Endothelial cell (in vitro differentiated cells): Measurements from ENCODE around the gene DPCD. TPM values are rescaled to one million over a fixed set of nuclear protein-coding genes. Genes with fewer than 3 reads are reported as not detected.
"Not testable (repeated sequence)": the region's sequence is repeated elsewhere in the genome, so short reads cannot be mapped to it uniquely, and the experiment has no call there.

ENCODE experiments used
- DNase-seq: peaks from one replicate; pipeline ENCODE4 v3.0.0; 2021; ENCODE audit warnings: low spot score
- H3K27ac Mint-ChIP-seq: one replicate; pipeline ENCODE4 v1.8.0; 2021; ENCODE audit warnings: mixed read lengths, inconsistent platforms; ENCODE audit not compliant: unreplicated experiment
- H3K27me3 Mint-ChIP-seq: one replicate; pipeline ENCODE4 v1.8.0; 2021; ENCODE audit warnings: mild to moderate bottlenecking, moderate library complexity, mixed read lengths, inconsistent platforms; ENCODE audit not compliant: unreplicated experiment
- H3K36me3 Mint-ChIP-seq: one replicate; pipeline ENCODE4 v1.8.0; 2021; ENCODE audit warnings: mild to moderate bottlenecking, low read depth, mixed read lengths, inconsistent platforms; ENCODE audit not compliant: unreplicated experiment
- H3K4me1 Mint-ChIP-seq: one replicate; pipeline ENCODE4 v1.8.0; 2021; ENCODE audit warnings: mild to moderate bottlenecking, mixed read lengths, inconsistent platforms; ENCODE audit not compliant: unreplicated experiment
- H3K4me3 Mint-ChIP-seq: one replicate; pipeline ENCODE4 v1.8.0; 2021; ENCODE audit warnings: mild to moderate bottlenecking, mixed read lengths, inconsistent platforms; ENCODE audit not compliant: unreplicated experiment
- H3K9me3 Mint-ChIP-seq: one replicate; pipeline ENCODE4 v1.8.0; 2021; ENCODE audit warnings: mixed read lengths, inconsistent platforms; ENCODE audit not compliant: unreplicated experiment
- total RNA-seq: library from RNA; stranded (reverse); fragmentation: NEBNext Ultra II Directional; extraction: Animal tissue kit (Norgen Biotek cat#: 25700); gene quantifications from one replicate; pipeline ENCODE4 v1.2.1, GENCODE V29; 2021; ENCODE audit not compliant: unreplicated experiment
- TF ChIP-seq, protein P1 (sequence below): fragments of 200-600 bp; sonication (generic); IDR thresholded peaks from one replicate; pipeline ENCODE4 v1.5.0; 2021; ENCODE audit warnings: antibody characterized with exemption; ENCODE audit not compliant: unreplicated experiment

The DPCD gene
- total RNA-seq, 1 donor from 2014 or later: 16.7 TPM

DNA sequence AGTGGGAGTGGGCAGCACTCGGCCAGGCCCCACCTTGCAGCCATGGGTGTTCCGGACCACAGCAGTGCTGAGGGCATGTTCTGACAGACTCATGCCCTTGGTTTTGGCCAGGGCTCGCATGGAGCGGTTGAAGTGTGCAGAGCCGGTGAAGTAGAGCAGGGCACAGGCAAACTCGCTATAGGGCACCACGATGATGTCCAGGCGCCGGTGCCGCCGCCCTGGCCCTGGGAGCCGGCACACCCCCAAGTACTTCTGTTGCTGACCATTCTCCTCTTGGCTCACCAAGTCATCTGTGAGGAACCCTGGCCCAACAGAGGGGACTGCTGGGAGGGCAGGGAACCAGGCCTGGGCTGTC lies 8.6 kb upstream of the DPCD start:
- no peaks in the 10 kb centered on the region for H3K4me1 Mint-ChIP-seq
- TF ChIP-seq, protein P1, sequence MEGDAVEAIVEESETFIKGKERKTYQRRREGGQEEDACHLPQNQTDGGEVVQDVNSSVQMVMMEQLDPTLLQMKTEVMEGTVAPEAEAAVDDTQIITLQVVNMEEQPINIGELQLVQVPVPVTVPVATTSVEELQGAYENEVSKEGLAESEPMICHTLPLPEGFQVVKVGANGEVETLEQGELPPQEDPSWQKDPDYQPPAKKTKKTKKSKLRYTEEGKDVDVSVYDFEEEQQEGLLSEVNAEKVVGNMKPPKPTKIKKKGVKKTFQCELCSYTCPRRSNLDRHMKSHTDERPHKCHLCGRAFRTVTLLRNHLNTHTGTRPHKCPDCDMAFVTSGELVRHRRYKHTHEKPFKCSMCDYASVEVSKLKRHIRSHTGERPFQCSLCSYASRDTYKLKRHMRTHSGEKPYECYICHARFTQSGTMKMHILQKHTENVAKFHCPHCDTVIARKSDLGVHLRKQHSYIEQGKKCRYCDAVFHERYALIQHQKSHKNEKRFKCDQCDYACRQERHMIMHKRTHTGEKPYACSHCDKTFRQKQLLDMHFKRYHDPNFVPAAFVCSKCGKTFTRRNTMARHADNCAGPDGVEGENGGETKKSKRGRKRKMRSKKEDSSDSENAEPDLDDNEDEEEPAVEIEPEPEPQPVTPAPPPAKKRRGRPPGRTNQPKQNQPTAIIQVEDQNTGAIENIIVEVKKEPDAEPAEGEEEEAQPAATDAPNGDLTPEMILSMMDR: no peak
- no peak overlapping the region for H3K27ac Mint-ChIP-seq
- peaks cover 10% of the 10 kb centered on the region for H3K27me3 Mint-ChIP-seq
- no peak for DNase-seq
- H3K9me3 Mint-ChIP-seq: no peaks in the 10 kb centered on the region
- H3K36me3 Mint-ChIP-seq: peaks cover 13% of the 10 kb centered on the region
- no peak overlapping the region for H3K4me3 Mint-ChIP-seq

DNA sequence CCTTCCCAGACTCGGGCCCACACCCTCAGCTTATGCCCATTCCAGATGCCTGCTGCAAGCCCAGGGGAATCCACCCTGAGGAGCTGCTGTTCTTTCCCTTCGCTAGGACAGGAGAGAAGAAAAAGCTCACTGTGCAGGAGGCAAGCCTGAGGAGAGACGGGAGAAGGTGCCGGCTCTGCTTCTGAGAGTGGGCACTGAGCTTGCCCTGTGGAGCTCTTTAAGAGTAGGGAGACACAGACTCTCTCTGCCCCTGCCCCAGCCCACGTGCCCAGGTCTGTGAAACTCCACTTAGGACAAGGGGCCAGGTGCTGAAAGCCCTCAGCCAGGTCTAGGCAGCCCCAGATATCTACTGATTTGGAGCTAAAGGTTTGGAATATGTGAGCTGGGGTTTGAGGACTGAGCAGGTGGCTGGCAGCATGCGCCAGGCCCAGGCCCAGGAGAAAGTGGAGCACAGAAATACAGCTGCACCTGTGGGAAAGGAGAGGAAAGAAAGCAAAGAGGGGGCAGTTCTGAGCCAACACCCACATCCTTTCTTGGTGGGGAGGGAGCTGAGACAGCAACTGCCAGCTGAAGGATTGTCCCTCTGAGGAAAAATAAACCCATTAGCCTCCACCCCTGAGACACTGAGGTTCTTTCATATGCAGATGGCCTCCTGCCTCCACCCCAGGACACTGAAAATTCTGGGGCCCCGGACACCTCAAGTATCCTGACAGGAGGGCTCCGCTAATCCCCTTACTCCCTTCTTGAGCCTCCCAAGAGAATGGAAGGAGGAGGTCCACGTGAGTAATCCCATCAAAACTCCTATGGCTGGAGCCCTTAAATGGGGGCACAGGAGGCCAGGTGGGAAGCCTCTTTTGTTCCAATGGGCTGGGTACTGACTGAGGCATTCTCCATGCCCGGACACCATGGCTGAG lies 7.4 kb upstream of the DPCD start:
- H3K27ac Mint-ChIP-seq: no peak overlapping the region
- no peaks in the 10 kb centered on the region for H3K4me1 Mint-ChIP-seq
- DNase-seq: no peak
- TF ChIP-seq, protein P1: no peak
- no peak overlapping the region for H3K4me3 Mint-ChIP-seq
- peaks cover 10% of the 10 kb centered on the region for H3K27me3 Mint-ChIP-seq
- H3K9me3 Mint-ChIP-seq: no peaks in the 10 kb centered on the region
- H3K36me3 Mint-ChIP-seq: peaks cover 14% of the 10 kb centered on the region

DNA sequence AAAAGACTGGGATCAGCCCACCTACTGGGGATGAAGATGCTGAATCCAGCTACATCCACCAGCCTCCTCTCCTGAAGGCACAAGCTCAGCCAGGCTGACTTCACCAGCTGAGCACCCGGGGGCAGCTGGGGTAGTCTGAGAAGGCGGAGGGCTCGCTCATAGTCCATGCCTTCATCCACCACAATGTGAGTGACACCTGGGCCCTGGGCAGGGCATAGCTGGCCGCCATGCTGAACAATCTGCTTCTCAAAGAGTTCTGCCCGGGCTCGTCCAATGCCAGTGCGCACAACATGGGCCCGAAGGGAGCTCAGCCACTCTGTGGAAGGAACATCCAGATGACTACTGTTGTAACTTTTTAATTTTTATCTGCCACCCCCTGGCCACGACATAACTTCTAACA lies 2.3 kb upstream of the DPCD start:
- Mint-ChIP-seq H3K27me3 (peaks cover 9% of the 10 kb centered on the region), H3K4me3 (peak overlapping the region; percentile 13), H3K27ac (peak overlapping the region; percentile 20), H3K9me3 (no peaks in the 10 kb centered on the region), H3K36me3 (peaks cover 4% of the 10 kb centered on the region), H3K4me1 (peaks cover 13% of the 10 kb centered on the region)
- TF ChIP-seq, protein P1: no peak
- DNase-seq: no peak

DNA sequence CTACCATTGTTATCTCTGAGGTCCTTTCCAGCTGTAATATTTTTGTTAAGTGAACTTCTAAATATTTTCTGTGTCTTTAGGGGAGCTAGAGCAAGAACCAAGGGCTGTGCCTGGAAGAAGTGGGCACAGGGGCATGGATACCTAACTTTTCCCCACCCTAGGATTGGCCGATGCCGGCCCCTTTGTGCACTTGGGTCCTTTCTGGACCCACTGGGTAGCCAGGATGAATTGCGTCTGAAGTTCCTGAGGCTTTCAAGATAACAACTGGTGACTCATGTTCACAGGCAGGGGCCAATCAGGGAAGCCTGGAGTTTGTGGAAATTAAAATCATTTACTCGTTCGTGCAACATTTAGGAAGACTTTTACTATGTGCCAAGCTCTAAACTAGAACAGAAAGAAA lies 758 bp downstream of the DPCD start:
- TF ChIP-seq, protein P1: no peak
- Mint-ChIP-seq H3K36me3 (peaks cover 4% of the 10 kb centered on the region), H3K4me1 (peaks cover 13% of the 10 kb centered on the region), H3K27ac (no peak overlapping the region), H3K27me3 (peaks cover 6% of the 10 kb centered on the region), H3K9me3 (no peaks in the 10 kb centered on the region), H3K4me3 (peak overlapping the region; percentile 97)
- DNase-seq: no peak

DNA sequence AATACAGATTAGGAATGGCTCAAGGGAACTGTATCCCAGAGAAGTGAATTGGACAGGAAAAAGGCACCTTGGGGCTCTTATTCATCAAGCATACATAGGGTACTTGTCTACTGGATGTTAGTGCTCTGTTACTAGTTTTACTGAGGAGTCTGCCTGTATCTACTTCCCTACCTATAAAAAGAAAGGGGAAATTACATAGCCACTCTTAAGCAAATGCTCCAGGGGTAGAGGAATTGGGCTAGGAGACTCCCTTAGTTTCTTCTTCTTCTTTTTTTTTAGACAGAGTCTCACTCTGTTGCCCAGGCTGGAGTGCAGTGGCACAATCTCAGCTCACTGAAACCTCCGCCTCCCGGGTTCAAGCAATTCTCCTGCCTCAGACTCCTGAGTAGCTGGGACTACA lies 5.2 kb downstream of the DPCD start:
- not testable (repeated sequence) for H3K36me3 Mint-ChIP-seq, H3K4me1 Mint-ChIP-seq, DNase-seq, H3K27me3 Mint-ChIP-seq, H3K27ac Mint-ChIP-seq, H3K4me3 Mint-ChIP-seq, H3K9me3 Mint-ChIP-seq
